Measurements from ENCODE around the gene LMO7.
"Not testable (repeated sequence)": the region's sequence is repeated elsewhere in the genome, so short reads cannot be mapped to it uniquely, and the experiment has no call there.

LMO7 gene

DNA sequence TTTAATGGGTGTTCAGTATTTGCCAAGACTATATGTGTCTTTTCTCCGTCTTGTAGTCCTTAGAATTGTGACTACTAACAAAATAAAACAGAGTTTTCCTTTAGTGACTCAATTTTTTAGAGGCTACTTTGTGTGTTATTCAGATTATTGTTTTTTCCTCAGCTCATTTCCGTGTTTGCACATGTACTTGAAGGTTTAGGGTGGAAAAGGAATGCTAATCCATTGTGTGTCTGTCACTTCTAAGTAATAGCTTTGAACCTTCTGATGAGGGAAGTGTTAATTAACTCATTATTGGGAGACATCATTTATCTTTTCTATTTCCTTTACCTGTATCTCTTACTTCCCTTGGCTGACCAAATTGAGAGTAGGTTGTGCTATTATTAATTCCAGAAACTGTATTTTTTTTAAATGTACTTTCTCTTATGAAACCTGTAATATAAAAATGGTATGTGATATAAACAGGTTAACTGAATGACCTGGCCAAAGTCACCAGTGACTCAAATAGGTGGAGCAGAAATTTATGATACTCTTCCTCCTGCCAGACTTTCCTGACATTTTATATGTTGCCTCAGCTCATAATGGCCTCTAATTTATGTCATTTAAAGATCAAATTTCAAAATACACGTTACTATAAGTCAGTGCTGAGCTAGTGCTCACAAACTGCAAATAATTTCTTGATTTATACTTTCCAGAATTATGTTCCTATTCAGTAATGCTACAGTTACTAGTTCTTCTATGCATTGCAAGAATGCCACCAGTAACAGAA, 88.8 kb downstream of the LMO7 start:
- TF ChIP-seq POLR2A (IDR thresholded peaks at IDR 0.05; ENCODE audit: low read length) = no peak
- no peak for TF ChIP-seq GATA1 (IDR thresholded peaks at IDR 0.05; ENCODE audit: low read depth, low read length)
- DNase-seq = no peak

DNA sequence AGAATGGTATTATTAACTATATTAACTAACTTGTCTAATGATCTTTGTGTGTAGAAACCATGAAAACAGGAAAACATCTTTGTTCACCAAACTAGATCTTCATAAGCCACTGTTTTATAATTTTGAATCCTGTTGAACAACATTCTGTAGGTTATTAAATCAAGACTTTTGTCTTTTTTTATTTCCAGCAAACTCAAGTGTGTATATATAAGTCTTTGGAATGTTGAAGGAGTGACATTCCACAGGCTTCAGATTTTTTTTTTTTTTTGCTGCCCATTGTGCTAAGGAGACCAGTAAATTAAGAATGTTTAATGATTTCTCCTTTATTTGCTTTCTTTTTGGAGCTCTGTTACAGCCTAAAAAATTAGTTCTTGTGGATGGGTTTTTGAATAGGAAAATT, 89.6 kb downstream of the LMO7 start:
- TF ChIP-seq GATA1 (IDR thresholded peaks at IDR 0.05; ENCODE audit: low read depth, low read length) = no peak
- TF ChIP-seq POLR2A (IDR thresholded peaks at IDR 0.05; ENCODE audit: low read length) = no peak
- DNase-seq = no peak

DNA sequence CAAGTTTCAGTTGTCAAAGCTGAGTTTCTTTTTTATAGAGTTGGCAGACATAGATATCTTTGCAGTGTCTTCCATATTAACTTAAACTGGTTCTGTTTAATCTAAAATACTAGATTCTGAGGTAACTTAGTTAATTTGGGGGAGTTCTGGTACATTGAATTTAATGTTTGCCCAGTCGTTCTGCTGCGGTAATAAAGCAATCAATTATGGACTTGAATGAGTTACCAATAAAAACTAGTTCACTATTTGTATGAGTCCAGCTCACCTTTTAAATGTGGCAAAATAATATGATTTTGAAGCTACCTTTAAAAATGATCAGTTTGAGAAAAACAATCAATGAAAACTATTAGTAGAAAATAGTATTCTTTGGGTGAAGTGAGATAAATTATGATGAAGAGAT, 90.2 kb downstream of the LMO7 start:
- DNase-seq = no peak
- TF ChIP-seq GATA1 (IDR thresholded peaks at IDR 0.05; ENCODE audit: low read depth, low read length) (no peak), POLR2A (IDR thresholded peaks at IDR 0.05; ENCODE audit: low read length) (no peak)

DNA sequence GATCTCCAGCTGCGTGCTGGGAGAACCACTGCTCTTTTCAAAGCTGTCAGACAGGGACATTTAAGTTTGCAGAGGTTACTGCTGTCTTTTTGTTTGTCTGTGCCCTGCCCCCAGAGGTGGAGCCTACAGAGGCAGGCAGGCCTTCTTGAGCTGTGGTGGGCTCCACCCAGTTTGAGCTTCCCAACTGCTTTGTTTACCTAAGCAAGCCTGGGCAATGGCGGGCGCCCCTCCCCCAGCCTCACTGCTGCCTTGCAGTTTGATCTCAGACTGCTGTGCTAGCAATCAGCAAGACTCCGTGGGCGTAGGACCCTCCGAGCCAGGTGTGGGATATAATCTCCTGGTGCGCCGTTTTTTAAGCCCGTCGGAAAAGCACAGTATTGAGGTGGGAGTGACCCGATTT, 97.0 kb downstream of the LMO7 start:
- DNase-seq = not testable (repeated sequence)

DNA sequence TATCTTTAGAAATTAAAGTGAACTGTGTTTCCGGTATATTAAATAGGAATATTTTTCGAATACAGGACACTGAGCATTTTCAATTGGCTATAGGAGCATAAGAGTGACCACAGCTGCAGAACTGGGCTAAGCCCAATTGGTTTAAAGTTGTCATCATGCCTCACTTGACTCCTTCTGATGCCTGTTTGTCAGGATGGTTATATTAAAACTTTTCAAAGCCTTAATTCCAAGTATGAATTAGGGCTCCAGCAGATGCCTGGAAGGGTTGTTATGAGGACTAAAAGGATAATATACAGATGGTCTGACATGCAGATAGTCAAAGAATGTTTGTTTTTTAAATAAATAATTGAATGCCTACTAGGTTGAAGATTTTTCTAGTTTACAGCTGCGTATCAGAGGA, 100.0 kb downstream of the LMO7 start:
- no peak for TF ChIP-seq POLR2A (IDR thresholded peaks at IDR 0.05; ENCODE audit: low read length)
- no peak for TF ChIP-seq GATA1 (IDR thresholded peaks at IDR 0.05; ENCODE audit: low read depth, low read length)
- DNase-seq = no peak

DNA sequence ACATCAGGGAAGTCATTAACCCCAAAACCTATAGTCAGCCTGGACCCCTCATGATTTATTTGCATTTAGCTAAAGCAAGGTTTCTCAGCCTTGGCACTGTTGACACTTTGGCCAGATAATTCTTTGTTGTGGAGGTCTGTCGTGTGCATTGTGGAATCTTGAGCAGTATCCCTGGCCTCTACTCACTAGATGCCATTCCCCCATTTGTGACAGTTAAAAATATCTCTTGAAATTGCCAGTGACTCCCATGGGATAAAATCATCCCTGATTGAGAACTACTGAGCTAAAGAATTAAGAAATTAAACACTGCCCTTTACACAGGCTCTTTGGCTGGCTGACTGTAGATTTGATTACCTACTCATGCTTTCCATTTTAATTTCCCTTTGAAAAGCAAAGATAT, 102.7 kb downstream of the LMO7 start:
- TF ChIP-seq POLR2A (IDR thresholded peaks at IDR 0.05; ENCODE audit: low read length) (no peak), GATA1 (IDR thresholded peaks at IDR 0.05; ENCODE audit: low read depth, low read length) (no peak)

DNA sequence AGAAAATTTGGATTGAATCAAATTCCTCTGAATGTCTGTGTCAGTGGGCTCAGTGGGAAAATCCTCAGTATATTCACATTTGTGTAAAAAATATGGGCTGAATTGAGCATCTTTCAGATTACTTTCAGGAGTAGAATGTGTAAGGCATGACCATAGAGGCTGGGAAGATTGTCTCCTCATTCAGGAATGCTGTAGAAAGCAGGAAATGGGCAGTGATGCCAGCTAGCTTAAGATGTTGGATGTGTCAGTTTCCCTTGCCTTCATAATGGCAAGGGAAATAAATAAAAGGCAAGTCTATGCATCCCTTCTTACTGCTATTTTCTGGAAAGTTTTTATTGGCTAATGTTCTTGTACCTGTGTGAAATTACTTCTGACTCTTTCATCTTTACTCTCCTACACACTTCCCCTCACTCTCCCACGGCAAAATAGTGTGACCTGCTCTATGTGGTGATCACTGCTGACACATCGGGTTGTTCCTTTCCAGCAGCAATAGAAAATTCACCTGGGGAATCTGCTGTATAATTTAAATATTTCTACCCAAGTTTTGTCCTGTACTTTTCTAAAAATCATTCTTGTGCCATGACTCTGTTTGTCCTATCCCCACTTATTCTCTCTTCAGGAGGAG, 103.2 kb downstream of the LMO7 start:
- no peak for DNase-seq
- TF ChIP-seq POLR2A (IDR thresholded peaks at IDR 0.05; ENCODE audit: low read length) (no peak), GATA1 (IDR thresholded peaks at IDR 0.05; ENCODE audit: low read depth, low read length) (no peak)

More for the DNA sequence above, 102.7 kb downstream of the LMO7 start:
- no peak for DNase-seq

DNA sequence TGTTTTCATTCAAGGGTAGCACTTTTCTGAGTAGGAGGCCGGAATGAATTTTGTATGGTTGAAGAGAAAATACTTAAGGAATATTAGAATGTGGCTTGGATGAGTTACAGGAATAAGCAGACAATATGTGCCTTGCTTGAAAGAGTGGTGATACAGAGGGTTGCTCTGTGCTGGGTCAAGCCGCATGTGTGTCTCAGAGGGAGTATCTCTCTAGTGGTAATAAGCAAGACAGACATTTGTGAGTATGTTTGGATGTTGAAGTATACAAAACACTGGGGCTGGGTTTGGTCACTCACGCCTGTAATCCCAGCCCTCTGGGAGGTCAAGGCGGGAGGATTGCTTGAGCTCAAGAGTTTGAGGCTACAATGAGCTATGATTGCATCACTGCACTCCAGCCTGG, 103.9 kb downstream of the LMO7 start:
- no peak for DNase-seq
- no peak for TF ChIP-seq GATA1 (IDR thresholded peaks at IDR 0.05; ENCODE audit: low read depth, low read length)

DNA sequence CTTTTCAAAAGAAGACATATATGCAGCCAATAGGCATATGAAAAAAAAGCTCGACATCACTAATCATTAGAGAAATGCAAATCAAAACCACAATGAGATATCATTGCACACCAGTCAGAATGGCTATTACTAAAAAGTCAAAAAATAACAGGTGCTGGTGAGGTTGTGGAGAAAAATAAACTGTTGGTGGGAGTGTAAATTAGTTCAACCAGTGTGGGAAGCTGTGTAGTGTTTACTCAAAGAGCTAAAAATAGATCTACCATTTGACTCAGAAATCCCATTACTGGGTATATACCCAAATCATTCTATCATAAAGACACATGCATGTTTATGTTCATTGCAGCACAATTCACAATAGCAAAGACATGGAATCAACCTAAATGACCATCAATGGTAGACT, 106.9 kb downstream of the LMO7 start:
- DNase-seq = not testable (repeated sequence)

DNA sequence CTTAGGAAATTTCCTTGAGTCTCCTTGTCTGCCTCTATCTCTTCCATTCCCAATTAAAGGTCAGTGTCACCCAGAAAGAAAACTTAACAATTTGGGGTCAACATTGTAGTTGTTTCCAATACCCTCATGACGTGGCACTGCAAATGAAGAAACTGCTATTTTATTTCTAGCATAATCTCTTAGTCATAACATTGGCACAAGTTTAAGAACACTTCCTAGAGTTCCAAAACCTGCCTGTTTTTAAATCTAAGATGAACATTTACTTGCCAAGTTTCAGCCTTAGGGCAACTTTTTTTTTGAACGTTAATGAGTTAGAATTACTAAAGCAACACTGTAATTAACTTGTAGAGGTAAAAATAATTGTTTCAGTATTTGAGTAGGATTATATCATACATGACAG, 108.0 kb downstream of the LMO7 start:
- TF ChIP-seq GATA1 (IDR thresholded peaks at IDR 0.05; ENCODE audit: low read depth, low read length) = no peak
- no peak for TF ChIP-seq POLR2A (IDR thresholded peaks at IDR 0.05; ENCODE audit: low read length)
- no peak for DNase-seq

DNA sequence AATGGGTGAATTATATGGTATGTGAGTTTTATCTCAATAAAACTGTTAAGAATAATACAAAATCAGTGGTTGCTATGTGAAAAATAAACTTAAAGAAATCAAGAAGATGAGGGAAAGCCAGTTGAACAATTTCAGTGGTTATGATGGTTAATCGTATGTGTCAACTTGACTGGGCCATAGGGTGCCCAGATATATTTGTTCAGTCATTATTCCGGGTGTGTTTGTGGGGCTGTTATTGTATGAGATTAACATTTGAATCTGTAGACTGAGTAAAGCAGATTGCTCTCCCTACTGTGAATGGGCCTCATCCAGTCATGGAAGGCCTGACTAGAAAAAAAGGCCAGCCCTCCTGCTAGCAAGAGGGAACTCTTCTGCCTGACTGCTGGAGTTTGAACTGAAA, 109.3 kb downstream of the LMO7 start:
- no peak for TF ChIP-seq POLR2A (IDR thresholded peaks at IDR 0.05; ENCODE audit: low read length)
- no peak for TF ChIP-seq GATA1 (IDR thresholded peaks at IDR 0.05; ENCODE audit: low read depth, low read length)
- no peak for DNase-seq

DNA sequence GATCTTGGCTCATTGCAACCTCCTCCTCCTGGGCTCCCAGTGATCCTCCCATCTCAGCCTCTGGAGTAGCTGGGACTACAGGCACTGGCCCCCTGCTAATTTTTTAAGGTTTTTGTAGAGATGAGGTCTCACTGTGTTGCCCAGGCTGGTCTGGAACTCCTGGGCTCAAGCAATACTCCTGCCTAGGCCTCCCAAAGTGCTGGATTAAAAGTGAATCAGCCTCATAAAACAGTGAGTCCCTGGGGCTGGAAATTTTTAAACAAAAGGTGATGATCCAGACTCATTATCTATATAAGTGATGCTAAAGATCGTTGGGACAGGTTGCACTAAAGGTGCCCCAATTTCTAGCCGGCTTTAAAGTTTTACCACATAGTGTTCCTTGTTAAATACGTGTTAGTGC, 112.7 kb downstream of the LMO7 start:
- DNase-seq = no peak
- no peak for TF ChIP-seq GATA1 (IDR thresholded peaks at IDR 0.05; ENCODE audit: low read depth, low read length)
- TF ChIP-seq POLR2A (IDR thresholded peaks at IDR 0.05; ENCODE audit: low read length) = no peak

DNA sequence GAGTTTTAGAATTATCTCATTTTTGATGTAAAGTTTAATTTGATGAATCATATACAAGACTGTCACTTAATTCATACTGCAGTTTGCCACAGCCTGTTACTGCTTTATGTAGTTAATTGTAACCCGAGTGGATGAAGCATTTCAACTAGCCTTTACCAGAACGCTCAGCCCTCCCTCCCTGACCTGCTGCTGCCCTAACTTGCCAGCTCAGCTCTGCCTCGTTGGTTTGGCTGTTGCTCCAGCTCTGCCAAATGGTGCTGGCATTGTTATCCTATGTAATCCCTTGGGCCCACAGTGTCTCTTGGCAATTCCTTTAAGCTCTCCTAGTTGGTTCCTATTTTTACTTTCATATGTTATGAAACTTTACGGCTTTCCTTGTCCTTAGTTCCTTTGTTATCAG, 113.3 kb downstream of the LMO7 start:
- no peak for DNase-seq
- TF ChIP-seq POLR2A (IDR thresholded peaks at IDR 0.05; ENCODE audit: low read length) (no peak), GATA1 (IDR thresholded peaks at IDR 0.05; ENCODE audit: low read depth, low read length) (no peak)

DNA sequence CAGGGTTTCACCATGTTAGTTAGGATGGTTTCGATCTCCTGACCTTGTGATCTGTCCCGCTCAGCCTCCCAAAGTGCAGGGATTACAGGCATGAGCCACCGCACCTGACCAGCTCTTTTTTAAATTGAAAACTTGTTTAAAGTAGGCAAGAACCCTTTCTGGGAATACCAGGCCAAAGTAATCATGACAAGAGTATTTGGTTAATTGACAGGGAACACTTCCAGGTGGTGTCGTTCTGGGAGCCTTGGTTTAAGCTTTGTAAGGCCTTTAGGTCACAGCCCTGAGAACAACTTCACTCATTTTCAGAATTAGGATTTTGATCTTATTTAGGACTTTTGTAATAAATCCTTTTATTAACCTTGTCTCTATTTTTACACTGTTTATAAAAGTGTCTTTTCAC, 115.2 kb downstream of the LMO7 start:
- TF ChIP-seq GATA1 (IDR thresholded peaks at IDR 0.05; ENCODE audit: low read depth, low read length) (no peak), POLR2A (IDR thresholded peaks at IDR 0.05; ENCODE audit: low read length) (no peak)
- DNase-seq = no peak

DNA sequence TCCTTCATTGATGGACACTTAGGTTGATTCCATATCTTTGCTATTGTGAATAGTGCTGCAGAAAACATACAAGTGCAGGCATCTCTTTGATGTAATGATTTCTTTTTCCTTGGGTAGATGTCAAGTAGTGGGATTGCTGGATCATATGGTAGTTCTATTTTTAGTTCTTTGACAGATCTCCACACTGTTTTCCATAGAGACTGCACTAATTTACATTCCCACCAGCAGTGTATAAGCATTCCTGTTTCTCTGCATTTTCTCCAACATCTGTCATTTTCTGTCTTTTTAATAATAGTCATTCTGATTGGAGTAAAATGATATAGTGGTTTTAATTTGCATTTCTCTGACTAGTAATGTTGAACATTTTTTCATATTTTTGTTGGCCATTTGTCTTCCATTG, 116.7 kb downstream of the LMO7 start:
- no peak for DNase-seq
- TF ChIP-seq GATA1 (IDR thresholded peaks at IDR 0.05; ENCODE audit: low read depth, low read length) = no peak
- no peak for TF ChIP-seq POLR2A (IDR thresholded peaks at IDR 0.05; ENCODE audit: low read length)

DNA sequence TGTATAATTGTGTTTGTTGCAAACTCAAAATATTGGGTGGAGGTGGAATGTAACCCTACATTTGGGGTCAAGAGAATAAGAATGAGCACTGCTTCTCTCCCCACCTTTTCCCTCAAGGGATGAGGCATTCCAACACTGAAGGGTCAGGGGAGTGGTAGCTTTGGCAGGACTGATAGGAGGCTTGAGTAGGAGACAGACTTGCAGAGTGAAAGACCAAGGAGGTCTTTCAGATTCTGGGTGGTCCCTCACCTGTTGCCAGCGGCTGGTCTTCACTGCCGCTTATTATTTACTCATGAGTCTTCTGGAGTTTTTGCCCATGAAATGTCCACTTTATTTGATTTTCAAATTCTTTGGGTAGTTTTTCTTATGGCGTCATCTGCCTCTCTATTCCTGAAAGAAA, 118.8 kb downstream of the LMO7 start:
- no peak for DNase-seq
- TF ChIP-seq GATA1 (IDR thresholded peaks at IDR 0.05; ENCODE audit: low read depth, low read length) = no peak
- TF ChIP-seq POLR2A (IDR thresholded peaks at IDR 0.05; ENCODE audit: low read length) = no peak

Measured in erythroblast (primary cell).